ENCODE data around the gene CCDC92B. TPM values are rescaled to one million over a fixed set of nuclear protein-coding genes. Genes with fewer than 3 reads are reported as not detected.
A peak's percentile ranks its signal among the peaks of the same experiment; 100 is the strongest.

CCDC92B gene
- total and polyA plus RNA-seq, 9 of the 15 experiments (the other 6 are each of a cell fraction or from before 2014, with no cell fraction given): not detected

GRCh38 chr17:2695243-2695960 lies 54.0 kb downstream of the CCDC92B start:
- ChIA-PET CTCF (ENCODE audit: low intra/inter-chr PET ratio) (no interaction called here), POLR2A (interaction anchor here (0.6 to 1.3 kb wide), 2 partner anchors 8 to 10 kb away, joined by 3 to 4 read pairs; no protein-coding TSS in a partner anchor)
- peak in 1 of 4 experiments; percentile 3 for DNase-seq (ENCODE audit: extremely low read depth in 1 of 4, low spot score in 3 of 4)
- intact Hi-C loops (cut with micrococcal nuclease) (no loop called here), in situ Hi-C loops (cut with MboI) (no loop called here)
- H3K36me3 ChIP-seq (ENCODE audit: control insufficient read depth, insufficient read depth, low read length): peaks cover 85% of the 10 kb centered on the region; the same call in 1 of the 3 replicates
- H3K9me3 ChIP-seq (replicated peaks; ENCODE audit: control insufficient read depth, insufficient read depth, low read depth, low read length): no peaks in the 10 kb centered on the region
- peaks cover 0 to 37% of the 10 kb centered on the region in 2 experiments; a peak in 2 of 5 replicates for H3K4me1 ChIP-seq (replicated peaks in 1 of 2; ENCODE audit: control insufficient read depth in 2 of 2, insufficient read depth in 2 of 2, low read length in 2 of 2)
- H3K9ac ChIP-seq (ENCODE audit: insufficient read depth in 1 of 2, low read depth in 2 of 2, low read length in 2 of 2): no peak overlapping the region
- H3K27ac ChIP-seq (ENCODE audit: extremely low read depth, low read depth, low read length): no peak overlapping the region
- no peak for ATAC-seq
- 100% methylated on average over 3 of the region's 28 CpGs for WGBS (ENCODE audit: insufficient coverage, low coverage, missing lambda C conversion rate)
- H3K79me2 ChIP-seq (ENCODE audit: control insufficient read depth, insufficient read depth, low read length): no peaks in the 10 kb centered on the region
- H3K4me2 ChIP-seq (ENCODE audit: insufficient read depth, low read length): no peak overlapping the region
- no peak for FAIRE-seq
- no peaks in the 10 kb centered on the region for H3K27me3 ChIP-seq (ENCODE audit: control insufficient read depth in 2 of 2, insufficient read depth in 2 of 2, low read length in 2 of 2)
- no peak overlapping the region for H2AFZ ChIP-seq (ENCODE audit: low read depth, low read length)
- H3K9me1 ChIP-seq (ENCODE audit: control insufficient read depth, insufficient read depth, low read length): no peaks in the 10 kb centered on the region
- TF ChIP-seq NFIX (CRISPR knock-in tag; IDR thresholded peaks at IDR 0.05; ENCODE audit: low read depth): no peak
- no peak for TF ChIP-seq NFYB (IDR thresholded peaks at IDR 0.05; ENCODE audit: extremely low read depth, insufficient read length)
- TF ChIP-seq HOXB6 (CRISPR knock-in tag; IDR thresholded peaks at IDR 0.05; ENCODE audit: borderline replicate concordance): no peak
- TF ChIP-seq RHOXF2B (CRISPR knock-in tag; conservative IDR thresholded peaks at IDR 0.05): no peak
- TF ChIP-seq CCNT2 (IDR thresholded peaks at IDR 0.05; ENCODE audit: borderline replicate concordance, extremely low read depth, insufficient read length, low read depth, low read length): no peak
- no peak for TF ChIP-seq HDGF (IDR thresholded peaks at IDR 0.05)
- TF ChIP-seq NCOA1 (IDR thresholded peaks at IDR 0.05; ENCODE audit: low read depth): no peak
- TF ChIP-seq KDM1A (IDR thresholded peaks at IDR 0.05): no peak
- no peak for TF ChIP-seq BRCA1 (IDR thresholded peaks at IDR 0.05)
- TF ChIP-seq BRCA1 (CRISPR knock-in tag; IDR thresholded peaks at IDR 0.05): no peak
- no peak for TF ChIP-seq CEBPZ (IDR thresholded peaks at IDR 0.05; ENCODE audit: borderline replicate concordance, low read depth, low read length)
- TF ChIP-seq ZFX (CRISPR knock-in tag; IDR thresholded peaks at IDR 0.05): no peak
- TF ChIP-seq NUFIP1 (IDR thresholded peaks at IDR 0.05; ENCODE audit: partially characterized antibody): no peak
- no peak for TF ChIP-seq EP400 (IDR thresholded peaks at IDR 0.05)
- TF ChIP-seq HSF4 (CRISPR knock-in tag; IDR thresholded peaks at IDR 0.05; ENCODE audit: borderline replicate concordance): no peak
- H3K4me3 ChIP-seq: no peak overlapping the region
- no TSS peak for BruUV-seq (replicated peaks)
- H4K20me1 ChIP-seq (replicated peaks; ENCODE audit: control insufficient read depth, insufficient read depth, low read length): no peaks in the 10 kb centered on the region
